Prostate gland (tissue), 2 donors: ENCODE results near the gene KCNIP3. TPM values are rescaled to one million over a fixed set of nuclear protein-coding genes. Genes with fewer than 3 reads are reported as not detected.
A peak's percentile ranks its signal among the peaks of the same experiment; 100 is the strongest.

ENCODE experiments used
- DNase-seq: peaks from one replicate; pipeline ENCODE4 v3.0.0-alpha.2; 2019; ENCODE audit warnings: low spot score
- H3K27ac ChIP-seq, 2 donors: fragments of 200-600 bp; sonication (generic); 2 replicates each; pipeline ENCODE4 v1.5.1; 2017 to 2019
- H3K27me3 ChIP-seq: fragments of 200-600 bp; sonication (generic); replicated peaks from 2 replicates; pipeline ENCODE4 v1.5.1; 2019; ENCODE audit not compliant: insufficient read depth
- H3K36me3 ChIP-seq, 2 donors: fragments of 200-600 bp; sonication (generic); 1 replicate in 1 of 2; 2 replicates in 1 of 2; pipeline versions ENCODE4 v1.5.1 to v1.8.1; 2017 to 2019
- H3K4me1 ChIP-seq: fragments of 200-600 bp; sonication (generic); replicated peaks from 2 replicates; pipeline ENCODE4 v1.5.1; 2019
- H3K4me3 ChIP-seq, 2 donors: fragments of 200-600 bp; sonication (generic); 2 replicates each; pipeline ENCODE4 v1.5.1; 2017 to 2019
- H3K9me3 ChIP-seq: fragments of 200-600 bp; sonication (generic); 2 replicates; pipeline ENCODE4 v1.5.1; 2017
- CTCF ChIP-seq, 4 experiments: fragments of 200-600 bp in 2 of 4; fragments of 450-650 bp in 2 of 4; sonication (generic) in 2 of 4; IDR thresholded peaks; 1 replicate in 3 of 4; 2 replicates in 1 of 4; pipeline ENCODE4 v1.5.1; 2016 to 2019; ENCODE audit warnings: antibody characterized with exemption in 4 of 4, mild to moderate bottlenecking in 2 of 4, moderate library complexity in 2 of 4
- POLR2A ChIP-seq: fragments of 450-650 bp; IDR thresholded peaks from one replicate; pipeline ENCODE4 v1.6.1; 2016; ENCODE audit warnings: antibody characterized with exemption, mild to moderate bottlenecking
- POLR2AphosphoS5 ChIP-seq: sonication (generic); formaldehyde crosslinking; IDR thresholded peaks from one replicate; pipeline ENCODE4 v1.6.1; 2017; ENCODE audit warnings: antibody characterized with exemption
- WGBS: methylation state at CpG from one replicate; pipeline ENCODE4 v1.1.5; 2018; 5-methylcytosine and 5-hydroxymethylcytosine counted together
- intact Hi-C: fragments of 100-400 bp; cut with DNase I; formaldehyde crosslinking; loops from one replicate; pipeline ENCODE4 v1.14.2; 2022
- total RNA-seq, 2 donors: library from RNA; depleted of rRNA; stranded (reverse); fragments of >200 nt; gene quantifications; one replicate each; pipeline ENCODE4 v1.1.0, GENCODE V29; 2016

KCNIP3 gene
- total RNA-seq, 2 donors from 2014 or later: 5.1 to 63.8 TPM

DNA sequence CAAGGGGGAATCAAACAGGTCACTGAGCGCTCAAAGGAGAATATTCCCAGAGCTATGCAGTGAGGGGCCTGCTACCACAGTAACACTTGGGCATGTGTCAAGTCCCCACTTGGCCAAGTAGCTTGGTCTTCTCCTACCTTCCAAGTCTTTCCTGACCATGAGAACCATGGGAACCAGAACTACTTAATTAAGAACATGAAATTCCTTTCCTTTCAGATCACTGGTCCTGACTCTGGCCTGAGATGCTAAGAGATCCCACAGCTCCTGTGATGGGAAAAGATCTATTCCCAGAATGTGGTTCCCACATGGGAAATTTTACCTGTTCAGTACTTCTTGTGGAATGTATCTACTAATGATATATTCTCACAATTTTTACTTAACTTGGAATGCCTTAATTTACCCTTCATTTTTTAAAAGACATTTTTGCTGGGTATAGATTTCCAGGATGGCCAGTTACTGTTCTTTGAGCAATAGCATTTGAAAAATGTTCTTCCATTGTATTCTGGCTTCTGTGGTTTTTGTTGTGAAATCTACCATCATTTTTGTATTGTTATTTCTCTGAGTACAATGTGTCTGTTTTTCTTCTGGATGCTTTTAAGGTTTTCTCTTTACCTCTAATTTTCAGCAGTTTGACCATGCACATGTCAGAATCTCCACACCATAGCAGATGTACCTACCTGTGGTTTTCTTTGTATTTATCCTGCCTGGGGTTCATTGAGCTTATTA lies 37.9 kb downstream of the KCNIP3 start:
- H3K9me3 ChIP-seq: no peaks in the 10 kb centered on the region
- no peak for TF ChIP-seq POLR2AphosphoS5
- TF ChIP-seq POLR2A: no peak
- TF ChIP-seq CTCF (IDR thresholded peaks at IDR 0.05): no peak
- H3K4me1 ChIP-seq: no peaks in the 10 kb centered on the region
- H3K4me3 ChIP-seq: no peak overlapping the region
- H3K27me3 ChIP-seq: no peaks in the 10 kb centered on the region
- 100% methylated on average over 1 of the region's 1 CpG for WGBS
- no peaks in the 10 kb centered on the region for H3K36me3 ChIP-seq
- DNase-seq: no peak
- intact Hi-C loops: no loop called here
- no peak overlapping the region for H3K27ac ChIP-seq

- no peak for DNase-seq
- no peak for TF ChIP-seq CTCF (IDR thresholded peaks at IDR 0.05)
- peak; percentile 28 for TF ChIP-seq POLR2AphosphoS5
- no peak for TF ChIP-seq POLR2A
- H3K27me3 ChIP-seq: no peaks in the 10 kb centered on the region
- H3K27ac ChIP-seq: no peak overlapping the region
- no peaks in the 10 kb centered on the region for H3K4me1 ChIP-seq
- no peak overlapping the region for H3K4me3 ChIP-seq
- 33% methylated on average over 2 of the region's 2 CpGs for WGBS
- no peaks in the 10 kb centered on the region for H3K36me3 ChIP-seq
- intact Hi-C loops: no loop called here
- no peaks in the 10 kb centered on the region for H3K9me3 ChIP-seq
Measured at GRCh38 chr2:95336406-95336805, 39.3 kb downstream of the KCNIP3 start.

DNA sequence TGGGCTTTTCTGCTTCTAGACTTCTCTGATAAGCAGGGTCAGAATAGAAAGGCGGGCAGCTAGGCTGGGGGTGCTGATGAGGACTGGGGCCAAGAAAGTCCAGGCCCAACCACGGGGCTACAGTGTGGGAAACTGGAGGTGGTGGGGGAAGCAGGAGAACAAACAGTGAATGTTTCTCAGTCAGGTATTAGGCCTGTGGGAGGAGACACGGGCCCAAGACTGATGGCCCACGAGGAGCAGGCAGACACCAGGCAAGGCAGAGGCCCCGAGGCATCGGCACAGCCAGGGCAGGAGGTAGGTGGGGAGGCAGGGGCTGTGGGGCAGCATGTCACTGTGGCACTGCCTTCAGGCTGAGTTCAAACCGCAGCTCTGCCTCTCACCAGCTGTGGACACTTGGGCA lies 40.7 kb downstream of the KCNIP3 start:
- DNase-seq: no peak
- H3K9me3 ChIP-seq: no peaks in the 10 kb centered on the region
- 87% methylated on average over 7 of the region's 7 CpGs for WGBS
- intact Hi-C loops: no loop called here
- no peak overlapping the region for H3K27ac ChIP-seq
- no peak for TF ChIP-seq POLR2A
- no peak overlapping the region for H3K4me3 ChIP-seq
- no peaks in the 10 kb centered on the region for H3K4me1 ChIP-seq
- no peaks in the 10 kb centered on the region for H3K36me3 ChIP-seq
- H3K27me3 ChIP-seq: no peaks in the 10 kb centered on the region

GRCh38 chr2:95342556-95343320 lies 45.6 kb downstream of the KCNIP3 start:
- TF ChIP-seq POLR2AphosphoS5 (no peak), POLR2A (no peak), CTCF (IDR thresholded peaks at IDR 0.05) (no peak)
- Histone ChIP-seq H3K36me3 (no peaks in the 10 kb centered on the region), H3K4me1 (peaks cover 2% of the 10 kb centered on the region), H3K4me3 (no peak overlapping the region), H3K27ac (no peak overlapping the region), H3K9me3 (no peaks in the 10 kb centered on the region), H3K27me3 (no peaks in the 10 kb centered on the region)
- 95% methylated on average over 12 of the region's 12 CpGs for WGBS
- no peak for DNase-seq
- intact Hi-C loops: loop anchor here (10.0 kb wide), 1 partner anchor 138 kb away; the partner anchor contains the start of gene ZNF892

GRCh38 chr2:95343429-95344214 lies 46.5 kb downstream of the KCNIP3 start:
- no peak for DNase-seq
- Histone ChIP-seq H3K27ac (no peak overlapping the region), H3K36me3 (no peaks in the 10 kb centered on the region), H3K9me3 (no peaks in the 10 kb centered on the region), H3K4me3 (no peak overlapping the region), H3K4me1 (peaks cover 2% of the 10 kb centered on the region), H3K27me3 (no peaks in the 10 kb centered on the region)
- intact Hi-C loops: loop anchor here (10.0 kb wide), 1 partner anchor 139 kb away; the partner anchor contains the start of gene ZNF892
- 87% methylated on average over 7 of the region's 7 CpGs for WGBS
- TF ChIP-seq CTCF (IDR thresholded peaks at IDR 0.05): no peak
- no peak for TF ChIP-seq POLR2A
- TF ChIP-seq POLR2AphosphoS5: no peak
